Loucy (cell line): ENCODE measurements around the gene GRAMD4.

Source experiments
- H2AFZ ChIP-seq: fragments of 200-600 bp; sonication (generic); 2 replicates; pipeline ENCODE4 v1.6.0; 2016; ENCODE audit warnings: antibody characterized with exemption, mild to moderate bottlenecking, low read length, moderate library complexity
- H3F3A ChIP-seq: fragments of 200-600 bp; 2 replicates; pipeline ENCODE4 v1.6.0; 2016; ENCODE audit warnings: antibody characterized with exemption, low read depth, mild to moderate bottlenecking
- H3K27me3 ChIP-seq: fragments of 200-600 bp; sonication (generic); 2 replicates; pipeline ENCODE4 v1.6.1; 2014; ENCODE audit warnings: low read length, mild to moderate bottlenecking; ENCODE audit not compliant: insufficient read depth, poor library complexity, severe bottlenecking
- H3K36me3 ChIP-seq: fragments of 200-600 bp; sonication (generic); 2 replicates; pipeline ENCODE4 v1.6.1; 2016; ENCODE audit warnings: low read length; ENCODE audit not compliant: insufficient read depth
- H3K4me1 ChIP-seq: fragments of 200-600 bp; sonication (generic); 2 replicates; pipeline ENCODE4 v1.5.1; 2014; ENCODE audit warnings: low read length, mild to moderate bottlenecking; ENCODE audit not compliant: insufficient read depth, poor library complexity, severe bottlenecking
- H3K4me2 ChIP-seq: fragments of 200-600 bp; sonication (generic); 2 replicates; pipeline ENCODE4 v1.6.0; 2014; ENCODE audit warnings: antibody characterized with exemption, low read length, low read depth, mild to moderate bottlenecking; ENCODE audit not compliant: poor library complexity, severe bottlenecking
- H3K4me3 ChIP-seq: fragments of 200-600 bp; sonication (generic); 2 replicates; pipeline ENCODE4 v1.5.1; 2014; ENCODE audit warnings: low read length, mild to moderate bottlenecking, mixed read lengths; ENCODE audit not compliant: poor library complexity, severe bottlenecking
- H3K79me2 ChIP-seq: fragments of 200-600 bp; sonication (generic); 2 replicates; pipeline ENCODE4 v1.6.1; 2014; ENCODE audit warnings: low read length; ENCODE audit not compliant: insufficient read depth
- H3K9ac ChIP-seq: fragments of 200-600 bp; sonication (generic); 2 replicates; pipeline ENCODE4 v1.6.0; 2014; ENCODE audit warnings: mild to moderate bottlenecking, low read depth, low read length, moderate library complexity; ENCODE audit not compliant: poor library complexity, severe bottlenecking
- H3K9me2 ChIP-seq: fragments of 200-600 bp; sonication (generic); replicated peaks from 2 replicates; pipeline ENCODE4 v1.6.1; 2016; ENCODE audit warnings: low read depth, low read length, mixed read lengths
- H3K9me3 ChIP-seq: fragments of 200-600 bp; sonication (generic); 2 replicates; pipeline ENCODE4 v1.6.1; 2014; ENCODE audit warnings: mild to moderate bottlenecking, antibody characterized with exemption, low read length, low read depth; ENCODE audit not compliant: insufficient read depth
- H4K20me1 ChIP-seq: fragments of 200-600 bp; sonication (generic); 2 replicates; pipeline ENCODE4 v1.6.0; 2014; ENCODE audit warnings: antibody characterized with exemption, low read length, mild to moderate bottlenecking; ENCODE audit not compliant: insufficient read depth, poor library complexity, severe bottlenecking
- EZH2phosphoT487 ChIP-seq: fragments of 200-600 bp; IDR thresholded peaks from 2 replicates; pipeline ENCODE4 v1.6.1; 2018; ENCODE audit warnings: antibody characterized with exemption, mild to moderate bottlenecking, moderate library complexity, borderline replicate concordance
- TF ChIP-seq, protein P1 (sequence below): fragments of 200-600 bp; sonication (generic); conservative IDR thresholded peaks from 2 replicates; pipeline ENCODE4 v1.5.1; 2014; ENCODE audit warnings: mild to moderate bottlenecking, antibody characterized with exemption, low read length

The GRAMD4 gene

DNA sequence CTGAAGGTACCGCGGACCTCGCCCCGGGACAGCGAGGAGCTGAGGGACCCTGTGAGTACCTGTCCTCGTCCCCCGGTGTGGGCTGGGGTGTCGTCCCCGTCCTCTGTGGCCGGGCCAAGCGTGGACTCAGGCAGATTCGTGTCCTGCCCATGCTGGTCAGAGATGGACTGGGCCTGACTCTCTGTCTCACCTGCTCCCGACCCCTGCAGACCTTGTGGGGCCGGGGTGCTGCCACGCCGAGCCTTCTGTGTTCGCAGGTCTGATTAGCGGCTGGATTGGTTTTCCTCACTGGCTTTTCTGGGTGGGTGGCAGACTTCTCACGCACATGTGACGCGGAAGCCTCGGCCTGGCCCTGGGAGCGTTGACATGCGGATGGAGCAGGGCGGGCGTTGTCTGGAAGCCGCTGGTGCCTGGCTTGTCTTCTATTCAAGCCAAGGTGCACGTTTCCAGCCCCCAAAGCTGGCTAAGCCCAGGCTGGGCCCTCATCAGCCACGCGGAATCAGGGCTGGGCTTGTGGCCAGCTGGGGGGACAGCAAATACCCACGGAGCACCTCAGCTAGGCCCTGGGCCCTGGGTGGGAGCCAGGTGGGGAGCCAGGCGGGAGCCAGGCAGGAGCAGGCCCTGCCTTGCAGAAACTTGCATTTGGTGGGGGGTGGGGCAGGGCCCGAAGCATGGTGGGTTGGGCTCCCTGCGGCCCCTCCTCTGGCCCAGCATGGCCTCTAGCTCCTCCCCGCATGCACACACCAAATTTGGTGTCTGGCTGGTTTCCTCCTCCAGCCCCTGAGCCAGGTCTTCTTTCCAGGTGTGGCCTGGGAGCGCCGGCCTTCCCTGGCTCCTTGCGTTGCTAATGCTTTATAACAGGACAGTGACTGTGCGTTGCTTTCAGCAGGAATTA, 7.0 kb downstream of the GRAMD4 start:
- H3K9me3 ChIP-seq, result no peaks in the 10 kb centered on the region
- no peaks in the 10 kb centered on the region for H3F3A ChIP-seq
- peaks cover 2% of the 10 kb centered on the region for H4K20me1 ChIP-seq
- H3K9me2 ChIP-seq, result no peaks in the 10 kb centered on the region
- no peaks in the 10 kb centered on the region for H3K27me3 ChIP-seq
- no peak overlapping the region for H3K4me3 ChIP-seq
- no peak overlapping the region for H3K9ac ChIP-seq
- H3K36me3 ChIP-seq, result no peaks in the 10 kb centered on the region
- H2AFZ ChIP-seq, result no peak overlapping the region
- H3K4me1 ChIP-seq, result peaks cover 3% of the 10 kb centered on the region
- peaks cover 11% of the 10 kb centered on the region; the same call in 1 of the 2 replicates for H3K79me2 ChIP-seq
- TF ChIP-seq, protein P1, sequence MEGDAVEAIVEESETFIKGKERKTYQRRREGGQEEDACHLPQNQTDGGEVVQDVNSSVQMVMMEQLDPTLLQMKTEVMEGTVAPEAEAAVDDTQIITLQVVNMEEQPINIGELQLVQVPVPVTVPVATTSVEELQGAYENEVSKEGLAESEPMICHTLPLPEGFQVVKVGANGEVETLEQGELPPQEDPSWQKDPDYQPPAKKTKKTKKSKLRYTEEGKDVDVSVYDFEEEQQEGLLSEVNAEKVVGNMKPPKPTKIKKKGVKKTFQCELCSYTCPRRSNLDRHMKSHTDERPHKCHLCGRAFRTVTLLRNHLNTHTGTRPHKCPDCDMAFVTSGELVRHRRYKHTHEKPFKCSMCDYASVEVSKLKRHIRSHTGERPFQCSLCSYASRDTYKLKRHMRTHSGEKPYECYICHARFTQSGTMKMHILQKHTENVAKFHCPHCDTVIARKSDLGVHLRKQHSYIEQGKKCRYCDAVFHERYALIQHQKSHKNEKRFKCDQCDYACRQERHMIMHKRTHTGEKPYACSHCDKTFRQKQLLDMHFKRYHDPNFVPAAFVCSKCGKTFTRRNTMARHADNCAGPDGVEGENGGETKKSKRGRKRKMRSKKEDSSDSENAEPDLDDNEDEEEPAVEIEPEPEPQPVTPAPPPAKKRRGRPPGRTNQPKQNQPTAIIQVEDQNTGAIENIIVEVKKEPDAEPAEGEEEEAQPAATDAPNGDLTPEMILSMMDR, result no peak
- H3K4me2 ChIP-seq, result no peak overlapping the region

DNA sequence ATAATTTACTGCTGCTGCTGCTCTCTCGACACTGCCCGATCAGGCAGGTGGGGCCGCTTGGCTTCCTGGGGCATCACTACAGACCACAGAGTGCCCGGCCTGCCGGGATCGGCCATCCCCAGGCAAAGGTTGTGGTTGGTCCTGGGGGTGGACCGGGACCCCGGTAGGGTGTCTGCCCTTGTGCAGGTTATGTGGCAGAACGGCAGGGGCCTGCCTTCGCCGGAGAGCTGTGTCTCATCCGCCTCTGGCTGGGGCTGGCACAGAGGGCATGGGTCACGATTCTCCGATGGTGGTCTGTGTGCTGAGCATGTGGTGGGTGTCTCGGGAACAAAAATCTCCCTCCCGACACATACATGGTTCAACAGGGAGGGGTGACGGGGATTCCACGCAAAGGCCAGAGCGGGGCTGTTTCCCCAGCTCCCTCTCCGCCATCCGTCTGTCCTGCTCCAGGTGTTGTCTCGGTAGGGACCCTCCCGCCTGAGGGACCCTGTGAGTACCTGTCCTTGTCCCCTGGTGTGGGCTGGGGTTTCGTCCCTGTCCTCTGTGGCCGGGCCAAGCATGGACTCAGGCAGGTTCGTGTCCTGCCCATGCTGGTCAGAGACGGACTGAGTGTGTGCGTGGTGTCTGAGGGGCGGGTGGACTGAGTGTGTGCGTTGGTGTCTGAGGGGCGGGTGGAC, 7.8 kb downstream of the GRAMD4 start:
- no peak overlapping the region for H2AFZ ChIP-seq
- no peaks in the 10 kb centered on the region for H3K27me3 ChIP-seq
- TF ChIP-seq EZH2phosphoT487, result no peak
- TF ChIP-seq, protein P1, result no peak
- peaks cover 11% of the 10 kb centered on the region; the same call in 1 of the 2 replicates for H3K79me2 ChIP-seq
- H3K9me3 ChIP-seq, result no peaks in the 10 kb centered on the region
- H3K9ac ChIP-seq, result no peak overlapping the region
- no peak overlapping the region for H3K4me2 ChIP-seq
- peaks cover 2% of the 10 kb centered on the region for H4K20me1 ChIP-seq
- no peaks in the 10 kb centered on the region for H3K36me3 ChIP-seq
- H3K9me2 ChIP-seq, result no peaks in the 10 kb centered on the region
- no peaks in the 10 kb centered on the region for H3F3A ChIP-seq
- no peaks in the 10 kb centered on the region for H3K4me1 ChIP-seq
- H3K4me3 ChIP-seq, result no peak overlapping the region

DNA sequence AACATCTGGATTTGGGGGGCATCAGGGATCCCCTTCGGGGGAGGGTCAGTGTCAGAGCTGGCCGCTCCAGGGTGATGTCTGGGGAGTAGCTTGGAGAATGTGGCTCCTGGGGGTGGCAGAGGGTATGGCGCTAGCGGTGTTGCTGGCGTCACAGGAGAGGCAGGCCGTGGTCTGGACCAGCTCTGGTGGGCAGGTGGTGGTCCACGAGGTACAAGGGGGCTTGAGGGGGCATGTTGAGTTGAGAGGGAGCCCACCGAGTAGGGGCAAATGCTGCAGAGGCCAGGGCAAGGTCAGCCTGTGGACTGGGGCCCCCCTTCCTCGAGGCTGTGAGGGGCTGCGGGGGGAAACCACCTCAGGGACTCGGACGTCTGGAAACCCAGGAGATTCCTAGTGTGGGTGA, 8.6 kb downstream of the GRAMD4 start:
- Histone ChIP-seq H3K79me2 (peaks cover 11% of the 10 kb centered on the region; the same call in 1 of the 2 replicates), H3K4me2 (no peak overlapping the region), H3K9me2 (no peaks in the 10 kb centered on the region), H3K4me3 (no peak overlapping the region), H2AFZ (no peak overlapping the region), H3K36me3 (no peaks in the 10 kb centered on the region), H3K4me1 (no peaks in the 10 kb centered on the region), H3K9ac (no peak overlapping the region), H4K20me1 (peaks cover 2% of the 10 kb centered on the region), H3K27me3 (no peaks in the 10 kb centered on the region), H3K9me3 (no peaks in the 10 kb centered on the region), H3F3A (no peaks in the 10 kb centered on the region)
- TF ChIP-seq, protein P1, result no peak
- no peak for TF ChIP-seq EZH2phosphoT487
